ELR (cell line): ENCODE measurements around the gene DNAH17.

Experiments
- DNase-seq: peaks from one replicate; pipeline ENCODE4 v3.0.0-alpha.2; 2015; ENCODE audit warnings: low read depth

The DNAH17 gene

DNA sequence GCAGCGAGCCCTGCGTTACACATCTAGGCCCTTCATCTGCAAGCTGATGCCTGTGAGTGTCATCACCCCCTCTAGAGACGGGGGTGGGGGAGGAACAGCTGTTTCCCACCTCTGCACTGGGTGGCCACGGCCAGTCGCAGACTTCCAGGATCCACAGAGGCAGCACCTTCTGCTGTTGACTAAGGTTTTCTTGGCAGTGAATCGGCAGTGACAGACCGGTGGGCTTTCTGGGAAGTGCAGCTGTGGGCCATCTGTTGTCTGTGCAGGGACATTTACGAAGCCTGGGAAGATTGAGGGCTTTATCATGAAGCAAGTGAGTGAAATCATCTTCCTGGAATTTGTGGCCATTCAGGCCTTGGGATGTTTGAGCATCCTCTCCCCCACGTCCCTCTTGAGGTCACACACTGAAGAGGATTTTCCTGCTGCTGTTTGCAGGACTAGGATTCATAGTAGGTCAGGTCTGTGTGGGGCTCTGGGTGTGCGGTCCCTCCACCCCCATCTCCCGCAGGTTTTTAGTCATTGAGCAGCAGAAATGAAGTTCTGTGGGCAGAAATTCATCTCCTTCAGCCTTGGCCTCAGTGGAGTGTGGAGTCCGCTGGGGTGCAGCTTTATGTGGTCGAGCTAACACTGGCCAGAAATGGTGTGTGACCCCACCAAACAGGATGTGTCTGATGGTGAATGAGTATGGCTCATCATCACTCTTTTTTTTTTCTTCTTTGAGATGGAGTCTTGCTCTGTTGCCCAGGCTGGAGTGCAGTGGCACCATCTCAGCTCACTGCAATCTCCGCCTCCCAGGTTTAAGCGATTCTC, 186.8 kb downstream of the DNAH17 start:
- DNase-seq, result peak; percentile 99

DNA sequence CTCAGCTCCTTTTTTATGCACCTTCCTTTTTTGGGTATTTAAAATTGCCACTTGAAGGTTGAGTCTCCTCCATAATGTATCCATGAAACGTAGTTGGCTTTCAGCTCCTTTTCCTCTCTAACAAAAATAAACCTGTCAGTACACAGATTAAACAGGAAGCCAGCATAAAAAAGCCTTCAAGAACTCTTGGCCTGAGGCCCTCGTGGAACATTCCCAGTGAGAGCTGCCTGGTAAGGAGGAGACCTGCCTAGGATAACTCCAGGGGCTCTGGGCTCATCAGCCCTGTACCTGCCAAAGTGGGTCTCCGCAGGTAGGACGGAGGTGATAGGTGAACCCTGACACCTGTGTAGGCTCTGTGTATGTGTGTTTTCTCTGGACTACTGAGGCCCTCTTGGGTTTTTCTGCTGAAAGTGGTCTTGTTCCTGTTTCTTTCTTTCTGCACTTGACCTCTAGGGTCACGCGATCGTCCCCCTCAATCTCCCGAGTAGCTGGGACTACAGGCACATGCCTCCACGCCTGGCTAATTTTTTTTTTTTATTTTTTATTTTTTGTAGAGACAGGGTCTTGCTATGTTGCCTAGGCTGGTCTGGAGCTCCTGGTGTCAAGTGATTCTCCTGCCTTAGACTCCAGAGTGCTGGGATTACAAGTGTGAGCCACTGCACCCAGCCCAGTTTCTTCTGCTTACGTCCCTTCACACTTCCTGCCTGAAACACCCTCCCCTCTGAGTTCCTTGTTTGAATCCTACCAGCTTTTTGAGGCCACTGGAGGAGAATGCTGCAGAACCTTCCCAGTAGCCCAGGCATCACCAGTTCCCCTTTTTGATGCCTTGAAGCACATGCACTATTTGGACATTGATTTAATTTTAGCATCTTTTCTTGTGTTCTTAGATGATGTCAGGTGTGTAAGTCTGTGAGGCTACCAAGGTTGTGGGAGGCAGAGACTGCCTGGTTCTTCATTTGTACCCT, 188.9 kb downstream of the DNAH17 start:
- peak; percentile 34 for DNase-seq

DNA sequence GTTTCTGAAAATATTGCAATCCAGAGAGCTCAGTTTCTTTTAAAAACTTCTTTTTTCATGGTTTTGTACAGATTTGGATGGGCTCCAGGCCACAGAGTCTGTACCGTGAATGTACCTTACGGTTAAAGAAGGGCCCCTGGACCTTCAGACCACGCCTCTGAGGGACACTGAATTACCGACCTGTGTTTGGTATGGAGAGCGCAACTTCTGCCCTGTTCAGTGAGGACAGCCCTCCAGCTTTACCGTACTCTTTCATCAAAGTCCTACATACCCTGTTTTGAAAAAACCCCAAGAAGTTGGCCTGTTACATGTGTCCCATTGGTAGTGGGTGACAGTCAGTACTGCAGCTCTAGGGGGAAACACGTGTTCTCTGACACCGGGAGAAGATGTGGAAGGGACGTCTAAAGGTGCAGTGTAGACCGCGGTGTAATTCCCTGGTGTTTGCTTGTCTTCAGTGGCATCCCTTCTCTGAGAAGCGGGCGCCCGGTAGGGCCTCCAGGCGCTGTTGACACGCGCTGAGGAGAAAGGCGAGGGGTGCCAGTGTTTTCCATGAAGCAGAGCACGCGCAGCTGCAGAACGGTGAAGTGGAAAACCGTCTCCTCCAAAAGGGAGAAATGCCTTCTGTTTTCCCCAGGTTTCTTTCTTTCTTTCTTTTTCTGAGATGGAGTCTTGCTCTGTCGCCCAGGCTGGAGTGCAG, 192.6 kb downstream of the DNAH17 start:
- DNase-seq, result no peak

DNA sequence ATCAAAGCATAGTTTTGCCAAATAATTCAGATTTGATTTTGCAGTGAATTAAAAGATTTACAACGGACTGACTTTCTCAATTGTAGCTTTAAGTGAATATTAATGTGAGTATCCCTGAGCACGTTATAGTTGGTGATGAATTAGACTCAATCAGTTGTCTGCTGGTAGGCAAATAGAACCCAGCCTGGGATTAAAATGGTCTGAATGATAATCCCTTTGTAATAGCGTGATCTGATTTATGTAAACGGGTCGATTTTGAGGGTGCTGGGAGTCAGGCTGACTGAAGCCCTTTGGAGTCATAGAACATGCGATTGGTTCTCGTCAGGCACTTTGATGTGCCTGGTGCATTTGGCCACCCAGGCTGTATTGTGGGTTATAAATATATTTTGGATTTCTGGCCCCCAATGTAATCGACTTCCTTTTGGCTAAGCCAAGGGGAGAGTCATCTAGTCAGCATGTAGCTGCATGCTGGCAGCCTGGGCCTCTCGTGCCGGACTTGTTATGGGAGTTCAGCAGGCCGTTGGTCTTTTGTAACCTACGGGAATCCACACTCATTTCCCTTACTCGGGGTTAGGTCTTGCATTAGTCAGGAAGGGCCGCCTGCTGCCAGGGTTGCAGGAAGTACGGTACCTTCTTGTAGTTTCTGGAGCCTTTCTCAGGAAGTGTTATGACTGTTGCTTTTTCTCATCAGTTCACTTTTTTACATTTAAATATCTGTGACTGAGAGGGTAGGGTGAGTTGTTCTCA, 193.3 kb downstream of the DNAH17 start:
- DNase-seq, result peak; percentile 100

DNA sequence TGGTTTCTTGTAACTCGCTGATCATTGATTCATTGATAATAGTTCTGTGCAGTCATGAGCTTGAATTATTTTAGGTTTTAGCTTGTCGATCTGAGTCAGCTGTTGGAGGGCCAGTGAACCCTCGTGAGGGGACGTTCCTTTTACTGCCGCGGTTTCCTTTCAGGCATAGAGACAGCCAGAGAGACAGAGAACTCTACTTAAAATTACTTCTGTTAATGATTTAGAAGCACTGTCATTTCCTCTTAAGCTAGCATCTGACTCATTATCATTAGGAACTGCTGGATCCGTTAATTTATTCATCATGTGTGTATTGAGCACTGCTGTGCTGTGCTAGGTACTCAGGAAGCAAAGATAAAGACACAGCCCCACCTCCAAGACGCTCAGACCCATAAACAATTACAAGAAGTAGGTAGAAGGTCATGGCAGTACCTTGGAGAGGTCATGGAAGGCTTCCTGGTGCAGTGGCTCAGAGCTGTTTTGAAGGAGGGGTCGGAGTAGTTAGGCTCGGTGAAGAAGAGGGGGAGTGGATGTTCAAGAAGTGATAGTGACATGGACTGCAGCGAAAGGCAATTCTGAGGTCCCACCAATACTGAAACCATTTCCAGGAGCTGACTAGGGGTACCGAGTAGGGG, 195.5 kb downstream of the DNAH17 start:
- peak; percentile 54 for DNase-seq

DNA sequence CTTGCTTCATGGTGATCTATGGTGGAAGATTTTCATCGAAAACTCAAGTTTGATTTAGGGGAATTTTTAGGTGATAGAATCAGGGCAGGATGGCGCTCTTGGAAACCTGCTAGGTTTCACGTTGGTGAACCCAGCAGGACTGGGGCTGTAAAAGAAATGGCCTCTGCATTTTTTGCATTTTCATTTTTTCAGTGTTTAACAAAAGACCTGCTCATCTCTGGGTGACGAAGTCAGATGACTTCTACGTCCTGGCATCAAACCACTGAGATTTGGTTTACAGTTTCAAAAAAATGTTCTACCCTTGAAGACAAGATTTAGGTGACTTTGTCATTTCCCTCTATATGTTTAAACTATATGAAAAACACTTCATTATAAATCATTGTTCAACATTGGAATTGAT, 196.8 kb downstream of the DNAH17 start:
- no peak for DNase-seq

DNA sequence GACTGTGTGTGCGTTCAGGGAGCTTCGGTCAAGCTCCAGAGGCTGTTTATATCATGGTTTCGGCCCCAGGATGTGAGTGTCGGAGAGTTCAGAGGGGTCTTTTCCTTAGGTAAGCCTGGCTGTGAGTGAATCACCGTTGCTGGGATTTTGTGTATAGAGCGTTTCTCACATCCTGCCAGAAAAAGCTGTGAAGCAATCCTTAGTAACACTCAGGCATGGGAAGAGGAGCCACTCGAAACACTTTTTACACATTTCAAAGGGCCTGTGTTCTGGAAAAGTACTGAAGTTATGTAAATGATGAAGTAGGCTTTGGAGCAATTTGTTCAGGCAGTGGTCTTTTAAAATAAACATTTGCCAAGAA, 198.1 kb downstream of the DNAH17 start:
- DNase-seq, result peak; percentile 98

DNA sequence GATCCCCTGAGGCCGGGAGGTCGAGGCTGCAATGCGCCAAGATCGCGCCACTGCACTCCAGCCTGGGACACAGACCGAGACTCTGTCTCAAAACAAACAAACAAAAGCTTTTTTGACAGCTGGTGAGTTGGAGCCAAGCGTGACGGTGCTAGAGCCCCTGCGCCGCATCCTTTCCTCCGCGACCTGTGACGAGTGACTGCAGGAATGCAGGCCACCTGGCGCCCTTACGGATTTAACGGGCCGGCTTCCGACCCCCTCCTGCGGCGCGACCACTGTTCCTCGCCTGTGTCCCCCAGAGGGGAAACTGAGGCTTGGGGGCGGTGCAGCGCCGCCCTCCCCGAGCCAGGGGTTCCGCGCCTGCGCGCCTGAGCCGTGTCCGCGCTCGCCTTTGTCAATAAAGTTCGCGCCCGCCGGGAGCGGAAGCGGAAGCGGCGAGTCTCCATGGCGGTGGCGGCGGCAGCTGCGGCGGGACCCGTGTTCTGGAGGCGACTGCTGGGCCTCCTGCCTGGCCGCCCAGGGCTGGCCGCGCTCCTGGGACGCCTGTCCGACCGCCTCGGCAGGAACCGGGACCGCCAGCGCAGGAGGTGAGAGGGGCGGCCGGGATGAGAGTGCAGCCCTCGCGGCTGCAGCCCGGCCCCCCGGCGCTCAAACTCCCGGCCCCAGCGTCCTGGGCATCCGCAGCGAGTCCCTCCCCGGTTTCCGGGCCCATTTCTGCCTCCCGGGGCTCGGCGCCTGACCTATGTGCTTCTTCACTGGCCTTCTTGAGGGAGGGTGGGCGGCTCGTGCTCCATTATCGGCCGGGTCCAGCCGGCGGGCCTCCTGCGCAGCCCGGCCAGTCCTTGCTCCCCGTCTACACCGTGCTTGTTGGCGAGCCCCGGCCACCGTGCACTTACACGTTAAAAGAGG, 198.7 kb downstream of the DNAH17 start, which contains the start of gene PGS1:
PGS1 (plus strand) TSS at position 425 of the 906 bp plus-strand sequence; CDS start at position 442, 17 bp downstream.
- DNase-seq, result peak; percentile 89

DNA sequence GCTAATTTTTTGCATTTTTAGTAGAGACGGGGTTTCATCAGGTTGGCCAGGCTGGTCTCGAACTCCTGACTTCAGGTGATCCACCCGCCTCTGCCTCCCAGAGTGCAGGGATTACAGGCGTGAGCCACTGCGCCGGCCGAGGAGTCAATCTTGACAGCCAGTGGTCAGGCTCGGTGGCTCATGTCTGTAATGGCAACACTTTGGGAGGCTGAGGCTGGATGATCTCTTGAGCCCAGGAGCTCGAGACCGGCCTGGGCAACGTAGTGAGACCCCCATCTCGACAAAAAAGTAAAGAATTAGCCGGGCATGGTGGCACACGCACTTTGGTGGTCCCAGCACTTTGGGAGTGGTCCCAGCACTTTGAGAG, 199.4 kb downstream of the DNAH17 start:
- no peak for DNase-seq

DNA sequence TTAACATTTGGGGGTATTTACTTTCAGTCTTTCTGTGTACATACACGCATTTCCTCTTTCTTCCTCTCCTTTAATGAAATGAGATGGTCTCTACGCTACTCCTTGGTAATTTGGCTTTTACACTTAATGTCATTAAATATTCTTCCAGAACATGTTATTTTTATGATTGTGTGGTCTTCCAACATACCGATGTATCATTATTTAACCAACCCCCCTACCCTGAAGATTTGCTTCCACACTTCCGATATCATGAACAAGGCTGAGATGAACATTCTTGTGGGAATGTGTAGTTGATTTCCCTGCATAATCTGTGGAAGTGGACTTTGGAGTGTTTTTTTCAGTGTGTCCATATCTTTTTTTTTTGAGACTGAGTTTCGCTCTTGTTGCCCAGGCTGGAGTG, 201.0 kb downstream of the DNAH17 start:
- peak; percentile 42 for DNase-seq

DNA sequence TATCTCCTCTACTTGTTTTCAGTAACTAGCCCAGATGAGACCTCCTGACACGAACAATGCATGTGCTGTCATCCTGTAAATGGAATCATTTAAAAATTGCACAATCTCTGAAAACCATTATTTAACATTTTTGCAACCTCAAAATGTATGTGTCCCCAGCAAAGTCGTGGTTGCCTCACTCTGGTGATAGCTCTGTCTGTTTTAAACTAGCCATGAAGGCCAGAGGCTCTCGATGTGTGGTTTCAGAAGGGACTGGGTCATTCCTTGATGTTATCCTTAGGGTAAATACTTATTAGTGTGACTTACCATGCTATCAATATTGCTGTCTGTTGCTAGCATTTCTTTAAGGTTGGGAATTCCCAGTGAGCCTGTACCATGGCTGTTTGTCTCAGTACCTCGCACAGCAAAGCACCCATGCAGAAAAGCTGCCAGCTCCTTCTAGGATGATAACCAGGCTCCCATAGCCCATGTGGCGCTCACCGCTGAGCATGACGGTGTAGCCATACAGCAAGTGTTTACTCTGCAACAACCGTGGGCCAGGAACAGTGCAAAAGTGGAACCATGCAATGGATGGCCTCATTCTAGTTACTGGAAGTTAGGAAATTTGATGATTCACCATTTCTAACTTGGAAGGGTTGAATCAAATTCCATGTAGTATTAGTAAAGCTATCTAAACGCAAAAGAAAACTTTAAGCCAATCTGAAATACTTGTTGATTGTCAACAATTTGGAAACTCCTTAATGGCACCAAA, 201.6 kb downstream of the DNAH17 start:
- DNase-seq, result peak; percentile 97

DNA sequence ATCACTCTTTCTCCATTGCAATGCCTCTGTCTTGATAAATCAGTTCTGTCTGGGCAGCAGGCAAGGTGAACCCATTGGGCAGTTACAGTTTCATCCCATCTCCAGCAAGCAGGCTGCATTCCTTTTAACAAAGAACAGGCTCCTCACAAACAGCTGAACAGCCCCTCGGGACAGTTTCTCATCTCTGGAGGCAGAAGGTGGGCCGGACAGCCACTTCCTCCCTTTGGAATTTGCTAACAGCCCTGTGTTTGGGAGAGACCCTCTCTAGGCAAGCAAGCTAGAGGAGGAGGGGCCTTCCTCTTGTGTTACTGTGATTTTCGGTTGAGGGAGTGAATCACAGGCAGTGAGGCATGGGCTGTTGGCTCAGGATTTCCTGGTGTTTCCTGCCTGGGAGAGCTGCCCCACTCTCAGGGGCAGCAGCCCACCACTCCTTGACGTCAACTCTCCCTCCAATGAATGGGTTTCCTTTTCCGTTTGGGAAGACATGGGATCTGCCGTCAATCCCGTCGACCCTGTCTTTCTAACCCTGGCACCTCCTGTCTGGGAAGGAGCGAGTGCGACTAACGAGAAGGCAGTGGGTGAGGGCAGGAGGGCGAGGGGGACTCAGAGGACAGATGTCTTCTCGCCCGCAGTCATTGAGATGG, 202.4 kb downstream of the DNAH17 start:
- DNase-seq, result peak; percentile 90

DNA sequence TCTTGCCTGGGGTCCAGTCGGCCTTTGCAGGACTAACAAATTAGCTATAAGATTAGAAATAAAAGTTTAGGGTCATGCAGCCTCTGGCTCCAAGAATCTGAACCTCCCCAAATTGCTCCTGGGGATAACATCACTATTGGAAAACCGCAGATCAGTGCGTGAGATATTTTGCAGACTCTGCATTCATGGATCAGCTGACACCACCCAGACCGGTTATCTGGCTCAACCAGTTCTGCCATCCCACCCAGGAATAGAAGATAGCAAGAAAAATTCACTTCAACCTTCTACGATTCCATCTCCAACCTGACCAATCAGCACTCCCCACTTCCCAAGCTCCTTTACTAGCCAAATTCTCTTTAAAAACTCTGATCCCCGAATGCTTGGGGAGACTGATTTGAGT, 203.0 kb downstream of the DNAH17 start:
- DNase-seq, result no peak
